PC-9 (cell line): ENCODE results near the gene NADSYN1. TPM values are rescaled to one million over a fixed set of nuclear protein-coding genes. Genes with fewer than 3 reads are reported as not detected.
"Not testable (repeated sequence)": the region's sequence is repeated elsewhere in the genome, so short reads cannot be mapped to it uniquely, and the experiment has no call there.

Experiments used
- BruUV-seq: library from RNA; stranded (reverse); fragments of 400-500 nt; replicated peaks from 2 replicates; lab custom pipeline; 2021; lab: Mats Ljungman, UMichigan
- CTCF ChIA-PET: fragments of 300-600 bp; sonication (Branson Sonifier 250); formaldehyde crosslinking; loops from one replicate; lab custom pipeline; 2022; ENCODE audit warnings: antibody characterized with exemption; lab: Charles Lee
- POLR2A ChIA-PET: fragments of 300-600 bp; sonication (Branson Sonifier 250); formaldehyde crosslinking; loops from one replicate; lab custom pipeline; 2022; ENCODE audit warnings: antibody characterized with exemption; ENCODE audit not compliant: unreplicated experiment; lab: Charles Lee
- DNase-seq, 2 experiments: peaks; one replicate each; pipeline versions ENCODE4 v3.0.0 to v3.0.0-alpha.2; 2015 to 2022; ENCODE audit warnings: mixed read lengths in 1 of 2
- H2AFZ ChIP-seq: fragments of 200-600 bp; sonication (generic); 2 replicates; pipeline ENCODE4 v1.8.1; 2017; ENCODE audit warnings: antibody characterized with exemption
- H3F3A ChIP-seq: fragments of 200-600 bp; sonication (generic); 2 replicates; pipeline ENCODE4 v1.8.1; 2017; ENCODE audit warnings: antibody characterized with exemption, mild to moderate bottlenecking, low read depth; ENCODE audit not compliant: insufficient read depth
- H3K27ac ChIP-seq: fragments of 200-600 bp; sonication (generic); 2 replicates; pipeline ENCODE4 v1.6.1; 2016; ENCODE audit warnings: mixed run types
- H3K27me3 ChIP-seq: fragments of 200-600 bp; sonication (generic); 2 replicates; pipeline ENCODE4 v1.6.1; 2016; ENCODE audit warnings: low read depth, mixed run types; ENCODE audit not compliant: insufficient read depth
- H3K36me3 ChIP-seq: fragments of 200-600 bp; sonication (generic); 2 replicates; pipeline ENCODE4 v1.6.1; 2016; ENCODE audit warnings: low read depth, mixed run types
- H3K4me1 ChIP-seq: fragments of 200-600 bp; sonication (generic); replicated peaks from 2 replicates; pipeline ENCODE4 v1.6.1; 2016; ENCODE audit warnings: mixed run types; ENCODE audit not compliant: insufficient read depth
- H3K4me2 ChIP-seq: fragments of 200-600 bp; sonication (generic); 2 replicates; pipeline ENCODE4 v1.6.1; 2017; ENCODE audit warnings: mixed run types
- H3K4me3 ChIP-seq: fragments of 200-600 bp; sonication (generic); 2 replicates; pipeline ENCODE4 v1.6.1; 2016; ENCODE audit warnings: mixed run types
- H3K79me2 ChIP-seq: fragments of 200-600 bp; sonication (generic); 2 replicates; pipeline ENCODE4 v1.6.1; 2017; ENCODE audit warnings: low read depth, mixed run types
- H3K9me2 ChIP-seq: fragments of 200-600 bp; sonication (generic); 2 replicates; pipeline ENCODE4 v1.8.1; 2017; ENCODE audit warnings: mild to moderate bottlenecking; ENCODE audit not compliant: insufficient read depth
- H3K9me3 ChIP-seq: fragments of 200-600 bp; sonication (generic); 2 replicates; pipeline ENCODE4 v1.8.1; 2016; ENCODE audit warnings: low read depth; ENCODE audit not compliant: insufficient read depth
- H4K20me1 ChIP-seq: fragments of 200-600 bp; sonication (generic); 2 replicates; pipeline ENCODE4 v1.8.1; 2017; ENCODE audit not compliant: insufficient read depth
- EZH2 ChIP-seq: fragments of 200-600 bp; sonication (generic); IDR thresholded peaks from 2 replicates; pipeline ENCODE4 v1.8.0; 2017; ENCODE audit warnings: antibody characterized with exemption, low read depth
- intact Hi-C: fragments of 100-400 bp; cut with micrococcal nuclease; formaldehyde crosslinking; loops from one replicate; pipeline ENCODE4 v1.10.0; 2022; ENCODE audit not compliant: unreplicated experiment
- total RNA-seq: library from RNA; stranded (reverse); gene quantifications from 2 replicates; pipeline ENCODE4 v1.2.3, GENCODE V29; 2021
- TF ChIP-seq, protein P1 (sequence below): fragments of 200-600 bp; sonication (generic); conservative IDR thresholded peaks from 2 replicates; pipeline ENCODE4 v1.6.1; 2017; ENCODE audit warnings: mixed run types, antibody characterized with exemption, mild to moderate bottlenecking, moderate library complexity

The NADSYN1 gene
- total RNA-seq, 1 experiment from 2014 or later, result 118 TPM

DNA sequence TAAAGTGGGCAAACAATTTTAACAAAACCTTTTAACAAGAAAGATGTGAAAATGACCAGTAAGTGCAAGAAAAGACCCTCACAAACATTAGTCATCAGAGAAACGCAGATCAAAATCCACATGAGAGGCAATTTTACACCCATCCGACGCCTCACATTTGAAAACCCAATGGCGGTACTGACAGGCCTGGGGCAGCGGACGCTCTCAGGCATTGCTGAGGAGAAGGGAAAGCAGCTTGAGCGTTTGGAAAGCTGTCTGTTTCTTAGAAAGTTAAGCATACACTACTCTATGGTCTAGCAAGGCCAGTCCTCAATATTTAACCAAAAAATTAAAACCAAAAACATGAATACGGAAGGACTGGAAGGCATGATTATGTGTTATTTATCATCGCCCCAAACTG is 82.8 kb downstream of the NADSYN1 start:
- Histone ChIP-seq H3K9me2 (no peaks in the 10 kb centered on the region), H3K9me3 (no peaks in the 10 kb centered on the region), H3K4me3 (no peak overlapping the region), H2AFZ (no peak overlapping the region), H3K27ac (no peak overlapping the region), H3K4me2 (no peak overlapping the region), H3K36me3 (no peaks in the 10 kb centered on the region), H3K27me3 (no peaks in the 10 kb centered on the region), H3K4me1 (no peaks in the 10 kb centered on the region), H3K79me2 (no peaks in the 10 kb centered on the region), H4K20me1 (no peaks in the 10 kb centered on the region), H3F3A (no peaks in the 10 kb centered on the region)
- DNase-seq, result no peak
- no TSS peak for BruUV-seq
- ChIA-PET CTCF (no interaction called here), POLR2A (no interaction called here)
- TF ChIP-seq, protein P1, sequence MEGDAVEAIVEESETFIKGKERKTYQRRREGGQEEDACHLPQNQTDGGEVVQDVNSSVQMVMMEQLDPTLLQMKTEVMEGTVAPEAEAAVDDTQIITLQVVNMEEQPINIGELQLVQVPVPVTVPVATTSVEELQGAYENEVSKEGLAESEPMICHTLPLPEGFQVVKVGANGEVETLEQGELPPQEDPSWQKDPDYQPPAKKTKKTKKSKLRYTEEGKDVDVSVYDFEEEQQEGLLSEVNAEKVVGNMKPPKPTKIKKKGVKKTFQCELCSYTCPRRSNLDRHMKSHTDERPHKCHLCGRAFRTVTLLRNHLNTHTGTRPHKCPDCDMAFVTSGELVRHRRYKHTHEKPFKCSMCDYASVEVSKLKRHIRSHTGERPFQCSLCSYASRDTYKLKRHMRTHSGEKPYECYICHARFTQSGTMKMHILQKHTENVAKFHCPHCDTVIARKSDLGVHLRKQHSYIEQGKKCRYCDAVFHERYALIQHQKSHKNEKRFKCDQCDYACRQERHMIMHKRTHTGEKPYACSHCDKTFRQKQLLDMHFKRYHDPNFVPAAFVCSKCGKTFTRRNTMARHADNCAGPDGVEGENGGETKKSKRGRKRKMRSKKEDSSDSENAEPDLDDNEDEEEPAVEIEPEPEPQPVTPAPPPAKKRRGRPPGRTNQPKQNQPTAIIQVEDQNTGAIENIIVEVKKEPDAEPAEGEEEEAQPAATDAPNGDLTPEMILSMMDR, result no peak
- no peak for TF ChIP-seq EZH2
- intact Hi-C loops, result no loop called here

DNA sequence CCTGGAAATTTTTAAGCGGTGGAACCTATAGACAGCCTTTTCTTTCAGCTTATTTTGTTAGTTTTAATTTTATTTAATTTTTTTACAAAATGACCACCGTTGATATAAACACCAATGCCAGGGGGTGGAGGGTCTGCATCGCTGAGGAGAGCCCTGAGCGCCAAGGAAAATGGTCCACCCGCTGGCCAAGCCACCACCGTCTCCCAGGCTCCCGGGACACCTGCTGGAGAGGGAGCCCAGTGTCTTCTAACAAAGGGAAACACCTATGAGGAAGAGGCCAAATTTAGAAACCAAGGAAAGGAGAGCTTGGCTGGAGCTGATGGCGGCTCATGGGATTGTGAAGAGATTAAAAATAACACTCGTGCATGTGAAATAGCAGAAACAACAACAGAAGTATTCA is 84.5 kb downstream of the NADSYN1 start:
- Histone ChIP-seq H3K4me2 (no peak overlapping the region), H3K27me3 (no peaks in the 10 kb centered on the region), H3K79me2 (no peaks in the 10 kb centered on the region), H3K4me1 (no peaks in the 10 kb centered on the region), H3K9me3 (no peaks in the 10 kb centered on the region), H3K9me2 (no peaks in the 10 kb centered on the region), H3F3A (no peaks in the 10 kb centered on the region), H3K36me3 (no peaks in the 10 kb centered on the region), H2AFZ (no peak overlapping the region), H4K20me1 (no peaks in the 10 kb centered on the region), H3K27ac (no peak overlapping the region), H3K4me3 (no peak overlapping the region)
- TF ChIP-seq, protein P1, result no peak
- TF ChIP-seq EZH2, result no peak
- no peak for DNase-seq
- ChIA-PET POLR2A (no interaction called here), CTCF (interaction anchor here (0.6 kb wide), 2 partner anchors 119 to 318 kb away, joined by 3 read pairs; no protein-coding TSS in a partner anchor)
- BruUV-seq, result no TSS peak
- intact Hi-C loops, result no loop called here

DNA sequence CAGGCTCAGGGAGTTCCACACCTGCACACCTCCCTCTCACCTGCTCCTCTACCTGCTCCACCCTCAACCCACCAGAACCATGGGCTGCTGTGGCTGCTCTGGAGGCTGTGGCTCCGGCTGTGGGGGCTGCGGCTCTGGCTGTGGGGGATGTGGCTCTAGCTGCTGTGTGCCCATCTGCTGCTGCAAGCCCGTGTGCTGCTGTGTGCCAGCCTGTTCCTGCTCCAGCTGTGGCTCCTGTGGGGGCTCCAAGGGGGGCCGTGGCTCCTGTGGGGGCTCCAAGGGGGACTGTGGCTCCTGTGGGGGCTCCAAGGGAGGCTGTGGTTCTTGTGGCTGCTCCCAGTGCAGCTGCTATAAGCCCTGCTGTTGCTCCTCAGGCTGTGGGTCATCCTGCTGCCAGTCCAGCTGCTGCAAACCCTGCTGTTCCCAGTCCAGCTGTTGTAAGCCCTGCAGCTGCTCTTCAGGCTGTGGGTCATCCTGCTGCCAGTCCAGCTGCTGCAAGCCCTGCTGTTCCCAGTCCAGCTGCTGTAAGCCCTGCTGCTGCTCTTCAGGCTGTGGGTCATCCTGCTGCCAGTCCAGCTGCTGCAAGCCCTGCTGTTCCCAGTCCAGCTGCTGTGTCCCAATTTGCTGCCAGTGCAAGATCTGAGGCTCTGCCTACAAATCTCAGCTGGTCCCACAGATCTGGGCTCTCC is 85.1 kb downstream of the NADSYN1 start, which contains the start of gene KRTAP5-8:
Gene KRTAP5-8 (plus strand): TSS at position 49 of the 689 bp plus-strand sequence. CDS start 31 bp downstream, at position 80.
- H3K79me2 ChIP-seq, H3K36me3 ChIP-seq, H3K27me3 ChIP-seq, H3K27ac ChIP-seq, H3K4me1 ChIP-seq, H3F3A ChIP-seq, H3K4me3 ChIP-seq, H2AFZ ChIP-seq, H3K4me2 ChIP-seq, H4K20me1 ChIP-seq, BruUV-seq, H3K9me2 ChIP-seq, POLR2A ChIA-PET, H3K9me3 ChIP-seq, intact Hi-C loops, DNase-seq: not testable (repeated sequence)
- CTCF ChIA-PET, result interaction anchor here (0.6 kb wide), 2 partner anchors 119 to 317 kb away, joined by 3 read pairs; no protein-coding TSS in a partner anchor

DNA sequence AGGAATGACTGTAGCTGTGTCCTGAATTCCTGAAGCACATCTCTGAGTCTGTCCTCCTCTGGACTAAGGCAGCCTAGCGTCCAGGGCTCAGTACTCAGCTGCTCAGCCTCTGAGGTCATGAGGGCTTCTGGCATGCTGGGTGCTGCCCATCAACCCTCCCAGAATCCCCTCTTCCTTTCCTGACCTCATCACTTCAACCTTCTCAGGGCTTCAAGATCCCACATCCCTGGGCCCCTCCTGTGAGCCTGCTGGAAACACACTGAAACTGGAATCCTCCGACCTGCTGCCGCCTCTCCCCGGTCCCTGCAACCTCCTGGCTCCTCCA is 85.6 kb downstream of the NADSYN1 start:
- no peaks in the 10 kb centered on the region for H3F3A ChIP-seq
- H3K4me3 ChIP-seq, result no peak overlapping the region
- no peaks in the 10 kb centered on the region for H3K27me3 ChIP-seq
- no peaks in the 10 kb centered on the region for H3K79me2 ChIP-seq
- no peaks in the 10 kb centered on the region for H3K9me3 ChIP-seq
- no peak overlapping the region for H2AFZ ChIP-seq
- no peak overlapping the region for H3K4me2 ChIP-seq
- 0 out of 2 replicates have a peak, but pooled peaks cover 3% of the 10 kb centered on the region for H3K4me1 ChIP-seq
- no peaks in the 10 kb centered on the region for H3K9me2 ChIP-seq
- H3K36me3 ChIP-seq, result no peaks in the 10 kb centered on the region
- ChIA-PET CTCF (no interaction called here), POLR2A (no interaction called here)
- no peak for DNase-seq
- H3K27ac ChIP-seq, result no peak overlapping the region
- BruUV-seq, result no TSS peak
- H4K20me1 ChIP-seq, result no peaks in the 10 kb centered on the region
- TF ChIP-seq EZH2, result no peak
- TF ChIP-seq, protein P1, result no peak
- intact Hi-C loops, result no loop called here
